ENCODE results near the gene SUN1.

GRCh38 chr7:911791-912480 lies 79.7 kb downstream of the SUN1 start:
- TF ChIP-seq, protein P1, sequence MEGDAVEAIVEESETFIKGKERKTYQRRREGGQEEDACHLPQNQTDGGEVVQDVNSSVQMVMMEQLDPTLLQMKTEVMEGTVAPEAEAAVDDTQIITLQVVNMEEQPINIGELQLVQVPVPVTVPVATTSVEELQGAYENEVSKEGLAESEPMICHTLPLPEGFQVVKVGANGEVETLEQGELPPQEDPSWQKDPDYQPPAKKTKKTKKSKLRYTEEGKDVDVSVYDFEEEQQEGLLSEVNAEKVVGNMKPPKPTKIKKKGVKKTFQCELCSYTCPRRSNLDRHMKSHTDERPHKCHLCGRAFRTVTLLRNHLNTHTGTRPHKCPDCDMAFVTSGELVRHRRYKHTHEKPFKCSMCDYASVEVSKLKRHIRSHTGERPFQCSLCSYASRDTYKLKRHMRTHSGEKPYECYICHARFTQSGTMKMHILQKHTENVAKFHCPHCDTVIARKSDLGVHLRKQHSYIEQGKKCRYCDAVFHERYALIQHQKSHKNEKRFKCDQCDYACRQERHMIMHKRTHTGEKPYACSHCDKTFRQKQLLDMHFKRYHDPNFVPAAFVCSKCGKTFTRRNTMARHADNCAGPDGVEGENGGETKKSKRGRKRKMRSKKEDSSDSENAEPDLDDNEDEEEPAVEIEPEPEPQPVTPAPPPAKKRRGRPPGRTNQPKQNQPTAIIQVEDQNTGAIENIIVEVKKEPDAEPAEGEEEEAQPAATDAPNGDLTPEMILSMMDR (IDR thresholded peaks at IDR 0.05): no peak
- no peak for TF ChIP-seq POLR2A (IDR thresholded peaks at IDR 0.05)

Measured in uterus (tissue), 2 donors.